Measurements from ENCODE around the gene GDPD5.

- TF ChIP-seq EP300 (IDR thresholded peaks at IDR 0.05): no peak
- TF ChIP-seq, protein P1, sequence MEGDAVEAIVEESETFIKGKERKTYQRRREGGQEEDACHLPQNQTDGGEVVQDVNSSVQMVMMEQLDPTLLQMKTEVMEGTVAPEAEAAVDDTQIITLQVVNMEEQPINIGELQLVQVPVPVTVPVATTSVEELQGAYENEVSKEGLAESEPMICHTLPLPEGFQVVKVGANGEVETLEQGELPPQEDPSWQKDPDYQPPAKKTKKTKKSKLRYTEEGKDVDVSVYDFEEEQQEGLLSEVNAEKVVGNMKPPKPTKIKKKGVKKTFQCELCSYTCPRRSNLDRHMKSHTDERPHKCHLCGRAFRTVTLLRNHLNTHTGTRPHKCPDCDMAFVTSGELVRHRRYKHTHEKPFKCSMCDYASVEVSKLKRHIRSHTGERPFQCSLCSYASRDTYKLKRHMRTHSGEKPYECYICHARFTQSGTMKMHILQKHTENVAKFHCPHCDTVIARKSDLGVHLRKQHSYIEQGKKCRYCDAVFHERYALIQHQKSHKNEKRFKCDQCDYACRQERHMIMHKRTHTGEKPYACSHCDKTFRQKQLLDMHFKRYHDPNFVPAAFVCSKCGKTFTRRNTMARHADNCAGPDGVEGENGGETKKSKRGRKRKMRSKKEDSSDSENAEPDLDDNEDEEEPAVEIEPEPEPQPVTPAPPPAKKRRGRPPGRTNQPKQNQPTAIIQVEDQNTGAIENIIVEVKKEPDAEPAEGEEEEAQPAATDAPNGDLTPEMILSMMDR (IDR thresholded peaks at IDR 0.05): no peak
- no peak for TF ChIP-seq POLR2AphosphoS5 (IDR thresholded peaks at IDR 0.05)
Measured at GRCh38 chr11:75538150-75538942, 12.6 kb upstream of the GDPD5 start.
